A549 (cell line): Measurements from ENCODE around the gene IFNL3. TPM values are rescaled to one million over a fixed set of nuclear protein-coding genes. Genes with fewer than 3 reads are reported as not detected.

Experiments
- ATAC-seq, 2 experiments: fragments of 200-7000 bp in 1 of 2; fragments of >200 bp in 1 of 2; cut with Nextera tagmentation in 1 of 2; cut with Tn5 transposase in 1 of 2; 3 replicates each; pipeline versions ENCODE4 v1.8.0 to v1.9.1; 2018 to 2020; ENCODE audit warnings: mild to moderate bottlenecking in 1 of 2, moderate library complexity in 1 of 2
- CTCF ChIA-PET: fragments of 300-600 bp; sonication (Branson Sonifier 250); formaldehyde crosslinking; extraction: SDS; loops from one replicate; lab custom pipeline; 2021; ENCODE audit warnings: antibody characterized with exemption, inconsistent platforms; lab: Yijun Ruan, JAX
- POLR2A ChIA-PET: fragments of 350-600 bp; formaldehyde crosslinking; extraction: SDS; loops from one replicate; lab custom pipeline; 2021; ENCODE audit warnings: antibody characterized with exemption, inconsistent platforms; lab: Yijun Ruan, JAX
- DNase-seq, 2 experiments: peaks; one replicate each; pipeline versions ENCODE4 v3.0.0 to v3.0.0-alpha.2; 2011 to 2016; ENCODE audit warnings: low read depth in 1 of 2, low spot score in 1 of 2
- FAIRE-seq: peaks from 2 replicates; lab custom pipeline; 2011; peaks lifted over from hg19 to GRCh38; lab: Jason Lieb, UNC
- H3K27ac ChIP-seq, 2 experiments: fragments of >200 bp; sonication (Bioruptor Twin); formaldehyde crosslinking; 3 replicates each; pipeline ENCODE4 v1.5.1; 2016 to 2017
- H3K4me1 ChIP-seq: fragments of >200 bp; sonication (Bioruptor Twin); formaldehyde crosslinking; 3 replicates; pipeline ENCODE4 v1.6.1; 2016
- H3K4me2 ChIP-seq: fragments of >200 bp; sonication (Bioruptor Twin); formaldehyde crosslinking; 3 replicates; pipeline ENCODE4 v1.6.1; 2016
- H3K4me3 ChIP-seq: fragments of >200 bp; sonication (Bioruptor Twin); formaldehyde crosslinking; 3 replicates; pipeline ENCODE4 v1.5.1; 2016
- H3K9me3 ChIP-seq: fragments of >200 bp; sonication (Bioruptor Twin); formaldehyde crosslinking; 3 replicates; pipeline ENCODE4 v1.6.1; 2016
- ATOH8 ChIP-seq: fragments of 250-450 bp; sonication (Bioruptor Pico); IDR thresholded peaks from 2 replicates; pipeline ENCODE4 v1.5.0; 2020; ENCODE audit warnings: low read depth, mild to moderate bottlenecking, moderate library complexity
- CEBPB ChIP-seq, 2 experiments: fragments of >200 bp in 1 of 2; sonication (Bioruptor Twin) in 1 of 2; formaldehyde crosslinking in 1 of 2; IDR thresholded peaks; 2 replicates each; pipeline ENCODE4 v1.6.1; 2012 to 2016
- CHD2 ChIP-seq: fragments of 150-350 bp; IDR thresholded peaks from 2 replicates; pipeline ENCODE4 v1.6.1; 2014; ENCODE audit warnings: low read length; ENCODE audit not compliant: partially characterized antibody
- CHD4 ChIP-seq: fragments of 200-600 bp; sonication (generic); IDR thresholded peaks from 2 replicates; pipeline ENCODE4 v1.6.1; 2016; ENCODE audit warnings: antibody characterized with exemption, mild to moderate bottlenecking, borderline replicate concordance
- EP300 ChIP-seq, 2 experiments: fragments of >200 bp; sonication (Bioruptor Twin); formaldehyde crosslinking; IDR thresholded peaks; 2 replicates in 1 of 2; 3 replicates in 1 of 2; pipeline ENCODE4 v1.6.1; 2016 to 2017
- ESRRA ChIP-seq: fragments of 150-350 bp; IDR thresholded peaks from 2 replicates; pipeline ENCODE4 v1.6.1; 2014; ENCODE audit warnings: mild to moderate bottlenecking, low read length, borderline replicate concordance
- GATA3 ChIP-seq: IDR thresholded peaks from 2 replicates; pipeline ENCODE4 v1.6.1; 2012; ENCODE audit warnings: borderline replicate concordance
- HOXA7 ChIP-seq: fragments of 250-450 bp; sonication (Bioruptor Pico); IDR thresholded peaks from 2 replicates; pipeline ENCODE4 v1.5.0; 2020; ENCODE audit warnings: mild to moderate bottlenecking, moderate library complexity
- HOXB13 ChIP-seq: fragments of 250-450 bp; sonication (Bioruptor Pico); IDR thresholded peaks from 2 replicates; pipeline ENCODE4 v1.5.0; 2020; ENCODE audit warnings: low read depth, mild to moderate bottlenecking, moderate library complexity
- JUN ChIP-seq, 2 experiments: fragments of >200 bp; sonication (Bioruptor Twin); formaldehyde crosslinking; IDR thresholded peaks; 2 replicates in 1 of 2; 3 replicates in 1 of 2; pipeline ENCODE4 v1.6.1; 2016 to 2017
- JUNB ChIP-seq: fragments of >200 bp; sonication (Bioruptor Twin); formaldehyde crosslinking; IDR thresholded peaks from 2 replicates; pipeline ENCODE4 v1.6.1; 2016
- MAFK ChIP-seq: fragments of 450-650 bp; IDR thresholded peaks from 2 replicates; pipeline ENCODE4 v1.6.1; 2014; ENCODE audit not compliant: partially characterized antibody
- MAX ChIP-seq: IDR thresholded peaks from 2 replicates; pipeline ENCODE4 v1.6.1; 2012
- MAZ ChIP-seq: fragments of 150-350 bp; IDR thresholded peaks from 2 replicates; pipeline ENCODE4 v1.6.1; 2014; ENCODE audit warnings: antibody characterized with exemption, low read depth, low read length, borderline replicate concordance
- MYC ChIP-seq: IDR thresholded peaks from 2 replicates; pipeline ENCODE4 v1.6.1; 2012; ENCODE audit warnings: mild to moderate bottlenecking, inconsistent platforms, low read length, improper control_type of control experiment, borderline replicate concordance
- NFE2L2 ChIP-seq: fragments of 150-350 bp; conservative IDR thresholded peaks from 2 replicates; pipeline ENCODE4 v1.6.1; 2014; ENCODE audit warnings: low read length
- NPAS2 ChIP-seq: fragments of 250-450 bp; sonication (Bioruptor Pico); IDR thresholded peaks from 2 replicates; pipeline ENCODE4 v1.8.0; 2022; ENCODE audit warnings: mild to moderate bottlenecking, moderate library complexity, borderline replicate concordance
- RAD21 ChIP-seq, 2 experiments: fragments of >200 bp in 1 of 2; sonication (Bioruptor Twin) in 1 of 2; formaldehyde crosslinking in 1 of 2; IDR thresholded peaks in 1 of 2; conservative IDR thresholded peaks in 1 of 2; 2 replicates in 1 of 2; 3 replicates in 1 of 2; pipeline ENCODE4 v1.6.1; 2012 to 2018; ENCODE audit warnings: inconsistent platforms in 1 of 2
- REST ChIP-seq: fragments of 200-600 bp; sonication (generic); IDR thresholded peaks from 2 replicates; pipeline ENCODE4 v1.6.1; 2016; ENCODE audit warnings: antibody characterized with exemption, mild to moderate bottlenecking, moderate library complexity
- RNF2 ChIP-seq: fragments of 200-600 bp; sonication (generic); IDR thresholded peaks from 2 replicates; pipeline ENCODE4 v1.6.1; 2016; ENCODE audit warnings: low read depth, mild to moderate bottlenecking, antibody characterized with exemption, moderate library complexity, borderline replicate concordance
- SMC3 ChIP-seq: fragments of >200 bp; sonication (Bioruptor Twin); formaldehyde crosslinking; IDR thresholded peaks from 3 replicates; pipeline ENCODE4 v1.6.1; 2018; ENCODE audit warnings: inconsistent platforms
- TFCP2L1 ChIP-seq: fragments of 250-450 bp; sonication (Bioruptor Pico); IDR thresholded peaks from 2 replicates; pipeline ENCODE4 v1.5.0; 2021; ENCODE audit warnings: mild to moderate bottlenecking
- USF2 ChIP-seq: fragments of 450-650 bp; IDR thresholded peaks from 2 replicates; pipeline ENCODE4 v1.6.1; 2014; ENCODE audit warnings: antibody characterized with exemption
- ZC3H11A ChIP-seq: fragments of 450-650 bp; IDR thresholded peaks from 2 replicates; pipeline ENCODE4 v1.6.1; 2014; ENCODE audit warnings: antibody characterized with exemption, mild to moderate bottlenecking
- ZFP36 ChIP-seq: fragments of 450-650 bp; IDR thresholded peaks from 2 replicates; pipeline ENCODE4 v1.6.1; 2014; ENCODE audit warnings: borderline replicate concordance; ENCODE audit not compliant: partially characterized antibody
- ZNF302 ChIP-seq: fragments of 250-450 bp; sonication (Bioruptor Pico); IDR thresholded peaks from 2 replicates; pipeline ENCODE4 v1.9.0; 2021; ENCODE audit warnings: inconsistent platforms, mild to moderate bottlenecking, moderate library complexity
- ZSCAN20 ChIP-seq: fragments of 250-450 bp; sonication (Bioruptor Pico); IDR thresholded peaks from 2 replicates; pipeline ENCODE4 v1.8.0; 2022; ENCODE audit warnings: mild to moderate bottlenecking, moderate library complexity
- WGBS: methylation state at CpG from one replicate; pipeline ENCODE4 v1.1.6; 2017; ENCODE audit errors: missing lambda C conversion rate; 5-methylcytosine and 5-hydroxymethylcytosine counted together
- polyA plus RNA-seq, 4 experiments: library from polyadenylated mRNA; depleted of rRNA in 3 of 4; stranded (reverse); fragments of >200 nt; fragmentation: RNase III in 1 of 4; extraction: RNeasy Plus Mini Kit Qiagen cat#74134 plus additional on column Dnase treatment in 1 of 4; gene quantifications; 2 replicates in 3 of 4; 3 replicates in 1 of 4; pipeline ENCODE4 v1.2.3, GENCODE V29; 2011 to 2017
- TF ChIP-seq, protein P1 (sequence below): IDR thresholded peaks from 2 replicates; pipeline ENCODE4 v1.6.1; 2012; ENCODE audit warnings: low read depth, borderline replicate concordance

IFNL3 gene
- polyA plus RNA-seq, 2 of the 4 experiments (the other 2 are of a cell fraction) = not detected

DNA sequence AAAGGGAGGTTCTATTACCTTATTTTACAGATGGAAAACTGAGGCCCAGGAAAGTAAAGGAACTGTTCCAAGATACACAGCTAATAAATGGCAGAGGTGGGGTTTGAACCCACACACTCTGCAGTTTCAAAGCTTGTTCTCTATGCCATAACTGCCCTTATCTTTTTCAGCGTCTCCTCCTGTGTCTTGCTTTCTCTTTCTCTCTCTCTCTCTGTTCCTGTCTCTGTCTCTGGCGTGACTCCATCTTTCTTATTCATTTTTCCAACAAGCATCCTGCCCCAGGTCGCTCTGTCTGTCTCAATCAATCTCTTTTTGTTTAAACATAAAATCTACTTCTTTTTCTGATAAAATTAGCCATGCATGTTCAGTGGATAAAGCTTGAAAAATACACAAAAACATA, 7.0 kb upstream of the IFNL3 start:
- Histone ChIP-seq H3K9me3 (no peaks in the 10 kb centered on the region), H3K27ac (no peak overlapping the region), H3K4me2 (no peak overlapping the region), H3K4me3 (no peak overlapping the region), H3K4me1 (no peaks in the 10 kb centered on the region)
- ATAC-seq = no peak
- DNase-seq = no peak
- FAIRE-seq = no peak
- 39% methylated on average over 3 of the region's 3 CpGs for WGBS
- POLR2A ChIA-PET = interaction anchor here (0.6 kb wide), 1 partner anchor 732 kb away, joined by 4 read pairs; no protein-coding TSS in a partner anchor
- TF ChIP-seq ZFP36 (no peak), HOXB13 (CRISPR knock-in tag) (no peak), CEBPB (IDR thresholded peaks at IDR 0.05) (no peak)
- CTCF ChIA-PET = interaction anchor here (0.6 to 4.9 kb wide), 6 partner anchors 9 to 76 kb away, joined by 3 to 17 read pairs (median 5); no protein-coding TSS in a partner anchor

GRCh38 chr19:39251081-39251480, 6.3 kb upstream of the IFNL3 start:
- Histone ChIP-seq H3K4me1 (no peaks in the 10 kb centered on the region), H3K4me2 (no peak overlapping the region), H3K9me3 (no peaks in the 10 kb centered on the region), H3K4me3 (no peak overlapping the region), H3K27ac (no peak overlapping the region)
- no peak for DNase-seq
- ChIA-PET CTCF (interaction anchor here (0.7 to 4.9 kb wide), 7 partner anchors 10 to 320 kb away, joined by 3 to 17 read pairs (median 5); partner anchors contain the start of genes MRPS12 and SARS2), POLR2A (no interaction called here)
- 81% methylated on average over 5 of the region's 5 CpGs for WGBS
- ATAC-seq = no peak
- peak; percentile 95 for FAIRE-seq
- no peak for TF ChIP-seq CHD2
- TF ChIP-seq TFCP2L1 (CRISPR knock-in tag) = no peak
- TF ChIP-seq MAZ = no peak
- TF ChIP-seq RAD21 (conservative IDR thresholded peaks at IDR 0.05 in 1 of 2, IDR thresholded peaks at IDR 0.05 in 1 of 2) = no peak
- no peak for TF ChIP-seq ZNF302 (CRISPR knock-in tag)
- no peak for TF ChIP-seq JUN (IDR thresholded peaks at IDR 0.05)
- TF ChIP-seq NFE2L2 = no peak
- no peak for TF ChIP-seq ZC3H11A
- TF ChIP-seq SMC3 = no peak
- TF ChIP-seq, protein P1, sequence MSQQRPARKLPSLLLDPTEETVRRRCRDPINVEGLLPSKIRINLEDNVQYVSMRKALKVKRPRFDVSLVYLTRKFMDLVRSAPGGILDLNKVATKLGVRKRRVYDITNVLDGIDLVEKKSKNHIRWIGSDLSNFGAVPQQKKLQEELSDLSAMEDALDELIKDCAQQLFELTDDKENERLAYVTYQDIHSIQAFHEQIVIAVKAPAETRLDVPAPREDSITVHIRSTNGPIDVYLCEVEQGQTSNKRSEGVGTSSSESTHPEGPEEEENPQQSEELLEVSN = no peak
- no peak for TF ChIP-seq EP300 (IDR thresholded peaks at IDR 0.05)
- no peak for TF ChIP-seq REST

DNA sequence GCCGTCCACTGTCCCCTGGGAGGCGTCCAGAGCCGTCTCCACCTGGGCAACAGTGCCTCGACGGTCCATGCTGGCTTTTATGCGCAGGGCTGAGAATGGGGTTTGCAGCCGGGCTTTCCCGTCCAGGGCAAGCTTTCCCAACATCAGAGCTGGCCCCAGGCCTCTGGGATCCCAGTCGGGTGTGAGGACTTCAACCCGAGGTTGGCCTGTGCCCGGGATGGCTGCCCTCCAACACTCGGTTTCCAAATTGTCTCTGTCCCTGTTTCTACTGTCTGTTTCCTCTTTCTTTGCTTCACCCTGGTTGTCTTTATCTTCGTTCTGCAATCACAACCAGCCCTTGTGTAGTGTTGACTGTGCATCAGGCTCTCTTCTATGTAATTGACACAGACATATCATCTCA, 4.0 kb upstream of the IFNL3 start, which contains the start of gene IFNL4:
TSS of gene IFNL4 (minus strand) at position 51 of the 400 bp plus-strand sequence.
- no peak within 1 kb of the TSS for H3K4me3 ChIP-seq
- DNase-seq (no peak), FAIRE-seq (no peak), ATAC-seq (no peak)
- no peak within 1 kb of the TSS for H3K4me2 ChIP-seq
- 44% methylated on average over 13 of the region's 13 CpGs for WGBS
- no peaks in the 10 kb centered on the region for H3K4me1 ChIP-seq
- ChIA-PET CTCF (interaction anchor here (1.1 to 4.9 kb wide), 5 partner anchors 12 to 34 kb away, joined by 3 to 17 read pairs (median 5); no protein-coding TSS in a partner anchor), POLR2A (no interaction called here)
- H3K27ac ChIP-seq = no peak within 1 kb of the TSS
- no peaks in the 10 kb centered on the region for H3K9me3 ChIP-seq
- no peak for TF ChIP-seq CHD4
- no peak for TF ChIP-seq GATA3
- TF ChIP-seq MYC = no peak
- no peak for TF ChIP-seq ESRRA
- no peak for TF ChIP-seq MAZ
- no peak for TF ChIP-seq ZSCAN20
- no peak for TF ChIP-seq MAFK
- TF ChIP-seq, protein P1 = no peak
- TF ChIP-seq EP300 (IDR thresholded peaks at IDR 0.05) = no peak
- no peak for TF ChIP-seq USF2
- TF ChIP-seq ZNF302 (CRISPR knock-in tag) = no peak
- TF ChIP-seq RNF2 = no peak
- TF ChIP-seq JUNB = no peak
- no peak for TF ChIP-seq ATOH8 (CRISPR knock-in tag)
- TF ChIP-seq NPAS2 = no peak
- no peak for TF ChIP-seq HOXA7 (CRISPR knock-in tag)
- TF ChIP-seq MAX = no peak
